Suppressor macrophage treated with lipopolysaccharide for 1 hour (primary cell): ENCODE measurements around the gene WDR38.
A peak's percentile ranks its signal among the peaks of the same experiment; 100 is the strongest.

ENCODE experiments used
- DNase-seq, 3 donors: peaks; one replicate each; pipeline ENCODE4 v3.0.0-alpha.2; 2020 to 2022

The WDR38 gene, protein sequence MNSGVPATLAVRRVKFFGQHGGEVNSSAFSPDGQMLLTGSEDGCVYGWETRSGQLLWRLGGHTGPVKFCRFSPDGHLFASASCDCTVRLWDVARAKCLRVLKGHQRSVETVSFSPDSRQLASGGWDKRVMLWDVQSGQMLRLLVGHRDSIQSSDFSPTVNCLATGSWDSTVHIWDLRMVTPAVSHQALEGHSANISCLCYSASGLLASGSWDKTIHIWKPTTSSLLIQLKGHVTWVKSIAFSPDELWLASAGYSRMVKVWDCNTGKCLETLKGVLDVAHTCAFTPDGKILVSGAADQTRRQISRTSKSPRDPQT

DNA sequence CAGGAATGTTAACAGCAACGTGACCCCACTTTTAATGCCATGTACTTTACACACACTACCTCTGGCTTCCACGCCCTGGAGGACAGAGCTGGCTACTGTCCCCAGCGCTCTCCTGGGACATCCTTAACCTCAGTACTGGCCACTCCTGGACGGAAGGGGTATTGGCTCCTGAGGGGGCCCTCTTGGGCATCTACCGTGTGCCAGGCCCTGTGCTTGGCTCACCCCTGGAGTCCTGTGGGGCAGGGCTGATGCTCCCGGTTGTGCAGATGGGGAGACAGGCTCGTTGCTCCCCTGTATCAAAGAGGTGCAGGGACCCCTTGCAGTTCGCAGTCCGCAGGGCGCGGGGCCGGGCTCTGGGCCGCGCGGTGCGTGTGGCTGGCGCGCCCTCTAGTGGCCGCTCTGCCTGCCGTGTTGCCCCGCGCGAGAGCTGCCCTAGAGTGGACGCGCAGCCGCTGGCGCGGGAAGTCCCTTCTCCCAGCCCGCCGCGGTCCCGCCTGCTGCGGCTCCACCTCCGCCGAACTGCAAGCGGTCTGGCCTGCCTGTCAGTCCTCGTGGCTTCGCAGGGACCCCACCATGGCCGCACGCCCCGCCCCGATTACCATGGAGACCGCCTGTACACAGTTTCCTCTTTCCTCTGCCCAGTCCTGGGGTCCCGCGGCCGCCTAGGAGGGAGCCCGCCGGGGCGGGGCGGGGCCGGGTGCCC lies at the start of gene WDR38:
Gene WDR38 (plus strand): TSS at position 632 of the 703 bp plus-strand sequence. CDS start 72 bp downstream, outside the sequence.
- DNase-seq, result peak; percentile 88 to 95 (median 89)

DNA sequence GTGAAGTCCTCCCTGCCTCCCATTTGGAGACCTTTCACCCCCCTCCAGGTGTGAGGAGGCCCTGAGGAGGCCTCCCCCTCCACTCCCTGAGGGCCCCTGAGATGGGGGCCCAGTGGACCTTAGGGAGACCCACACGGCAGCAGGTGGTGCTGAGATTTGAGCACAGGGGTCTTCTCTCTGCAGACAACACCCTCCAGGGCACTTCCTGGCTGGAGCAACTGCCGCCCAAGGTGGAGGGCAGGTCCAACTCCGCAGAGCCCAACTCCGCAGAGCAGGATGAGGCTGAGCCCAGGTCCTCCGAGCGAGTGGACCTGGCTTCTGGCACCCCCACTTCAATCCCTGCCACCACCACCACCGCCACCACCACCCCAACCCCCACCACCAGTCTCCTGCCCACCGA lies 49.3 kb upstream of the WDR38 start:
- DNase-seq, result no peak

DNA sequence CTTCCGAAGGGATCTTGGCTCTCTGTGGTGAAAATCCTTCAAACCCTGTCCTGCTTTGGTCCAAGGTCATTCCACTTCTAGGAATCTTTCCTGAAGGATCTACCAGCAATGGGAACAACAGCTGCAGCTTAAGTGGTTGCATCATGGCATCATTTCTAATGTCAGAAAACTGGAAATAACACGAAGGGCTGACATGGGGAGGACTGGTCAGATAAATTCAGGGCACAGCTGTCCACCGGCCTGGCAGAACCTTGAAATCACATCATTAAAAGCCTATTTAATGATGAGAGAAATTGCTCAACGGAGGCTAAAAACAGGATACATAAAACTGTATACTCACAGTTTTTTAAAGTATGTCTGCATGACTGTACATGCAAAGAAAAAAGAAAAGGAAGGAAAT lies 48.1 kb upstream of the WDR38 start:
- no peak for DNase-seq

DNA sequence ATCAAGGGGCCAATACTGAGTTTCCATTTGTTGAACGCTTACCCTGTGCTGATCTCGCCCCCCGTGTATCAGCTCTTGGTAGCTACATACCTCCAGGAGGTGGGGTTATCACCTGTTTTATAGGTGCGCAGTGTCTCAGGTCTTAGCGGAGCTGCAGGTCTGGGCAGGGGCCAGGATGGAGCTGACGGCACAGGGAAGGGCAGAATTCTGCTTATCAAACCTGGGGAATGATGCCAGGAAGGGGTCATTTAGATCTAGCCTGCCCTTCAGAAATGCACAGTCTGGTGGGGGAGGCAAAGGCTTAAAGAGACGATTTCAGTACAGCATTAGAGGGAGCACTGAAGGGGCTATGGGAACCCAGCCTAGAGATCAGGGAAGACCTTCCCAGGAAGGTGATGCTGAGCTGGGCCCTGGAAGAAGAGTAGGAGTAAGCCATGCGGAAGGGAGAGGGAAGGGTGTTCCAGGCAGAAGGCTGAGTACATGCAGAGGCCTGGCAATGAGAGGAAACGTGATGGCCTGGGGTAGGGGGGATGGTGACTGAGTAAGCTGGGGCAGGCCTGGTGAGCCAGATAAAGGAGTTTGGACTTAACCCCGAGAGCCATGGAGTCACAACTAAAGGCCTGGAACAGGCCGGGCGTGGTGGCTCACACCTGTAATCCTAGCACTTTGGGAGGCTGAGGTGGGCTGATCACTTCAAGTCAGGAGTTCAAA lies 44.9 kb upstream of the WDR38 start:
- DNase-seq, result no peak

DNA sequence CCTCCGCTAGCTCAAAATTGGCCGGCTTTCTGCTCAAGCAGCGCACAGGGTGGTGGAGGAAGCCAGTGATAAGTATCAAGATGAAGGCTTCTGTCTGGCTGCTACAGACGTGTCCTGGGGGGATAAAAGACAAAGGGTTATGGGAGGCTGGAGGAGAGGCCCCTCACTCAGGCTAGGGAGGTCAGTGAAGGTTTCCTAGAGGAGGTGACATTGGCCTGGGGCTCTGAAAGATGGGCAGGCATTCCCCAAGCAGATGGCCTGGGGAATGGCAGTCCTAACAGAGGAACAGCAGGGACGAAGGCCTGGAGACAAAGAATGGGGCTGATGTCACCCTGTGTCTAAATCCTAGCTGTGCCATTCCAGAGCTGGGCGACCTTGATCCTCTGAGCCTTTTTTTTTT lies 44.0 kb upstream of the WDR38 start:
- DNase-seq, result no peak

DNA sequence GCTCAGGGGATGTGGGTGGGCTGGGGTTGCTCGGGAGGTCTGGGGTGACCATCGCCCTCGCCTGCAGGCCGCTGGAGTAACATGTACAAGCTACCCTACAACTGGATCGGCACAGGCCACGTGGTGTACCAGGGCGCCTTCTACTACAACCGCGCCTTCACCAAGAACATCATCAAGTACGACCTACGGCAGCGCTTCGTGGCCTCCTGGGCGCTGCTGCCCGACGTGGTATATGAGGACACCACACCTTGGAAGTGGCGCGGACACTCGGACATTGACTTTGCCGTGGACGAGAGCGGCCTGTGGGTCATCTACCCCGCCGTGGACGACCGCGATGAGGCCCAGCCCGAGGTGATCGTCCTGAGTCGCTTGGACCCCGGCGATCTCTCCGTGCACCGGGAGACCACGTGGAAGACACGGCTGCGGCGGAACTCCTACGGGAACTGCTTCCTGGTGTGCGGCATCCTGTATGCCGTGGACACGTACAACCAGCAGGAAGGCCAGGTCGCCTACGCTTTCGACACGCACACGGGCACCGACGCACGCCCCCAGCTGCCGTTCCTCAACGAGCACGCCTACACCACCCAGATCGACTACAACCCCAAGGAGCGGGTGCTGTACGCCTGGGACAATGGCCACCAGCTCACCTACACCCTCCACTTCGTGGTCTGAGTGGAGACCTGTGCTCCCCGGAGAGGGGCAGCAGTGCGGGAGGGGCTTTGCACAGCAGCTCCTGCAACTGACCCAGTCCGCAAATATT lies 43.3 kb upstream of the WDR38 start:
- no peak for DNase-seq

DNA sequence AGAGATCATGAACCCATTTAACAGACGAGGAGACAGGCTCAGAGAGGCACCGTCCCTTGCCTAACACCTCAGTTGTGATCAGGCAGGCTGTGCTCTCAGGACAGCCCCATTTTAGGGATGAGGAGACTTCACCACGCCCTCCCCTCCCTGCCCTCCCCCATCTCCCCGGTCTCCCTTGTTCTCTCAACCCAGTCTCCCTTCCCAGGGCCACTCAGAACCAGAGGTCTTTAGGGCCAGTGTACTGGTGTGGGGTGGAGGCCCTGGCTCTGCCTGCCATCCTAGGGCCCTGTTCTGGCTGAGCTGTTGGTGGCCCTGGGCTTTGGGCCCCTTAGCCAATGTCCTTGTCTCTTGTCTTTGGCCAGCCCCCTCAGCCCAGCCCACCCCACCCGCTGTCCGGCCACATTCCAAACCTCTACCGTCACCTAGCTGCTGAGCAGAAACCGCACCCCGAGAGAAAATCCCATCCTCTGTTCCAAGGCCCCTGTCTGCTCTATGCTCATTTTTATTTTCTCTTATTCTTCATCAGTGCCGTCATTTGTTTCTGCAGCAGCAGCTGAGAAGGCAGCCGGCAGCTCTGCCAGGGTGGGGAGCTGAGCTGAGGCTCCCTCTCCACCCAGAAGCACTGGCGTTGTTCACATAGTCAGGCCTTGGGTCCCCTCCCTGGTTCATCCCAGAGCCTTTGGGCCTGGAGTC lies 42.5 kb upstream of the WDR38 start:
- DNase-seq, result no peak

DNA sequence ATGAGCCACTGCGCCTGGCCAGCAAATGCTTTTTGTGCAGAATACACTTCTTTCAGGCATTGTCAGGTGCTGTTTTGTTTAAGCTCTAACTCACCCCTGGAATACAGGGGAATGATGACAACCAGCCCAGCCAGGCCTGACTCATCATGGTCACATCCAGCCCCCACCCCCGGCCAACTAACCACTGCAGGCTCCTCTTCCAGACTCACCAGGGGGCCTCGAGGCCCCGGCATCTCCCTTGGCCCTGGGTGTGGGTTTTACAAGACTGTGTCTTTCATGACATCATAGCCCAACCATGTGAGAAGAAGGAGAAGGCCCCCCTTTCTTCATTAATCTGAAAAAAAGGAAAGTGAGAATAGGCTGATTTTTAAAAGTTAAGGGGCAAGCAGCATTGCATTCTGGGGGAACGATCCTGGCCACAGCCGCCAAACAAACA lies 40.8 kb upstream of the WDR38 start:
- peak; percentile 71 to 82 (median 73) for DNase-seq

DNA sequence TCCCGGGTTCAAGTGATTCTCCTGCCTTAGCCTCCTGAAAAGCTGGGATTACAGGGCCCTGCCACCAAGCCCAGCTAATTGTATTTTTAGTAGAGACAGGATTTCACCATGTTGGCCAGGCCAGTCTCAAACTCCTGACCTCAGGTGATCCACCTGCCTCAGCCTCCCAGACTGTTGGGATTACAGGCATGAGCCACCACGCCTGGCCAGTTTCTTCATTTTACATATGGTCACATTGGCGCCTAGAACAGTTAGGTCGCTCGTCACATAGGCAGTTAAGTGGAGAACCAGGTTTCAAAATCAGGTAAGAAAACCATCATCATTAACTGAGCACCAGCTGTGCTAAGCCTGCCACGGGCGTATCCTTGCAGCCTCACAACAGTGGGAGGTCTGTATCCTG lies 40.2 kb upstream of the WDR38 start:
- no peak for DNase-seq

DNA sequence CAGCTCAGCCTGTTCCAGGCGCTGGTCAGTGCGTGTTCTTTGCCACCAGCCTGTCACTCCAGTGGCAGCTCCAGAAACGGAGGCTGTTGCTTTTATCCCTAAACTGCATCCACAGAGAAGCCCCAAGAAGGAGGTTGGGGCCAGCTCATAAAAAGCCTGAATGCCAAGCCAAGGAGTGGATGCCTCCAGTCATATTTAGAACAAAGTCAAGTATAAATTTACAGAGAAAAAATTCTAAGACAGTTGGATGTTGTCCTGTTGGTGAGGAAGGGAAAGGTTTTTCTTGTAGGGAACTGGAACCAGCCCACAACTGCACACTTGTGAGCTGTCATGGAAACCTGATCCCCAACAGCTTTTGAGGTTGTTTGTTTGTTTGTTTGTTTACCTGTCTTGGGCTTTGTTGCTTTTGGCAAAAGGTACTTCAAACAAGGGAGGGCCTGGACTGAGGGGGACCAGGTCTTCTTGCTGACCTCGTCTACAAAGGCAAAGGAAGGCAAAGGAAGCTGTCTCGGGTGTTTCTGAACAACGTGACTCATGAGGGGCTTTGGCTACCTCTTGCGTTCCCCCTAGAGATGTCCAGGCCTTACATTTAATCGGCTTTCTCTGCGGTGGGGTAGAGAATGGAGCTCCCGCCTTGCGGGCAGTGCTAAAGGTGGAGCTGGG lies 39.6 kb upstream of the WDR38 start:
- no peak for DNase-seq

DNA sequence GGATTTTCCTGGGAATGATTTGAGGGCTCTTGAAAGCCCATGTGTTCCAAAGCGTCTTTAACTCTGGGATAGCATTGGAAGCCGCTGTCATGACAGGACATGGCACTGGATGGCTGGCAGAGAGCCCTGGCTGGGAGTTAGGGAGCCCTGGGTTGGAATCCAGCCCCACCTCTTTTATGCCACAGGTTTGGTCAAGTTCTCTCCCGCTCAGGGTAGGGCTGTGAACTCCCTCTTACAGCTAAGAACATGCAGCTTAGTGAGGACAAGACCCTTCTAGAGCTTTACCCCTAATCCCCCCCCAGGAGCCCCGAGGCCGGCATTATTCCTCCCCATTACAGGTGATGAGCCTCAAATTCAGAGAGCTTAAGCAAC lies 39.1 kb upstream of the WDR38 start:
- DNase-seq, result no peak

DNA sequence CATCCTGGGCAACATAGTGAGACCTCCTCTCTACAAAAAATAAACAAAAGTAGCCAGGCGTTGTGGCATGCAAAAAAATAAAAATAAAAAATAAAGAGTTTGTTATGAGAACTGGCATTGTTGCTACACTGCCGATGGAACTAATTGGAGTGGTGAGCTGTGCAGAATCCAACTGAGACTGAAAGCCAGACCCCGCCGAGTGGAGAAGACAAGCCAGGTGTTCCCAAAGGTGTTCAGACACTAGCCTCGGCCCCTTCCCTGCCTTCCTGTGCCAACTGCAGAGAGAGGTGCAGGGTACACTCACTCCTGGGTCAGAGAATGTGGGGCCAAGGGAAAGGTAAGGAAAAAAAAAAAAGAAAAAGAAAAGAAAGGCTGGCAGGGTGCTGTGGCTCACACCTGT lies 37.7 kb upstream of the WDR38 start:
- no peak for DNase-seq

DNA sequence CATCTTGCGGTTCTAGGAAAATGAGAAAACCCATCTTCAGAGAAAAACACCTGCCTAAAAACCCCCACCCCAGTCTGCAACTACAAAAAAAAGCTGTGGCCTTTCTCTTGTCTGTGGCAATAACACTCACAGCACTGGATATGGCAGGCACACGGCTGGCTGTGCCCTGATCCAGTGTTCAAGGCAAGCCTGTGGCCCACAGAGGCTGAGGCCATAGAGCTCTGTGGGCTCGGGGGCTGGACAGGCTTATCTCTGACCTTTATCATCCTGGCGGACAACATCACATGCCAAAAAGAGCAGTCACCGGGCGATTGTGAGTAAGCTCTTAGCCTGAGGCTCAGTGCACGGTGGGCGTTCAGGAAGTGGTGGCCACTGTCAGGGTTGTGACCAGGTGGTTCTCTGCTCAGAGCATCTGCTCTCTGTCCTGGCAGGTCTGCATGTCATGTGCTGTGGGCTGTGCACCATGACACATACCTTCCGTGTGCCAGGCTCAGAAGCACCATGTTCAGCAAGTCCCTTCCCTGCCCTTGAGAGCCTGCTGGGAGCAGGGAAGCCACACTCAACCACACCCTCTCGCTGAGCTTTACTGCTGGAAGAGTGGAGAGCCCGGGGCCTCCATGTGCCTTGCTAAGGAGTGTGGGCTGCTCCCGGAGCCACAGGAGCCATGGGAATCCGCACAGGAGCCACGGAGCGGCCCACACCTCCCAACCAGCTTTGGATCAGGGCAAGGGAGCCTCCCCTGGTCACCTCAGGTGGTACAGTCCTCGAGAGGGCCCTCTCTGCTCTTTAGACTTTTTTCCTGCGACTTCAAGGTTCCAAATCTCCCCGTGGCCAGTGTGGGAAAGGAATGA lies 34.6 kb upstream of the WDR38 start:
- DNase-seq, result peak; percentile 16 to 25 (median 21)

DNA sequence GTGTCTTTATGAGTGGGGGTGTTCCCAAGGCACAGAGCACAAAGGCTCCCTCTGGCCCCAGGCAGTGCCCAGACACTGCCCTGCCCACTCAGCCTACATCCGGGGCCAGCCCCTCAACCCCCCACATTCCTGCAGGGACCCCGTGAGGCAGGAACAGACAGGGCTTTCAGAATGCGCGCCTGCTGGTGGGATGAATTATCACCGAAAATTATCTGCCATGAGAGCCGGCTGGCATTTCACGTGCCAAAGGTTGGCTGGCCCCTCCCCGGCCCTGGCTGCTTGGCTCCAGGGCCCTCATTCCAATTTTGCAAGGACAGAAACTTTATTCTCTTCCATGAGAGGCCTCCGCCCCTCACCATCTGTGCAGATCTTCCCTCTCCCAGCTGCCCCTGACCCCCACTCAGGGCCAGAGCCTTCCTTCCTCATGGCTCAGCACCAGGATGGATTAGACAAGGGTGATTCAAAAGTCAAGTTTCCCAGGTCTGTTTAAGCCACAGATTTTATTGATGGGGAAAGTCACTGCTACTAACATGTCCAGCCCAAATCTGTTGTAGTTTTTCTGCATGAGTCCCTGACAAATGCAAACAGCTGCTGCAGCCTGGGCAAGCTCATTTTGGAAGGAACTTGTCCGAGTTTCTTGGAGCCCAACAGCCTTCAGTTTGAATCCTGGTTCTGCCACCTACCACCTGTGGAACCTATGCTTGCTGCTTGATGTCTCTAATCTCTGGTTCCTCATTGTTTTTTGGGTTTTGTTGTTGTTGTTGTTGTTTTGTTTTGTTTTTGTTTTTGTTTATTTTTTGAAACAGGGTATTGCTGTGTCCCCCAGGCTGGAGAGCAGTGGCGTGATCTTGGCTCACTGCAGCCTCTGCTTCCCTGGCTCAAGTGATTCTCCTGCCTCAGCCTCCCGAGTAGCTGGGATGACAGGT lies 32.3 kb upstream of the WDR38 start:
- DNase-seq, result no peak

DNA sequence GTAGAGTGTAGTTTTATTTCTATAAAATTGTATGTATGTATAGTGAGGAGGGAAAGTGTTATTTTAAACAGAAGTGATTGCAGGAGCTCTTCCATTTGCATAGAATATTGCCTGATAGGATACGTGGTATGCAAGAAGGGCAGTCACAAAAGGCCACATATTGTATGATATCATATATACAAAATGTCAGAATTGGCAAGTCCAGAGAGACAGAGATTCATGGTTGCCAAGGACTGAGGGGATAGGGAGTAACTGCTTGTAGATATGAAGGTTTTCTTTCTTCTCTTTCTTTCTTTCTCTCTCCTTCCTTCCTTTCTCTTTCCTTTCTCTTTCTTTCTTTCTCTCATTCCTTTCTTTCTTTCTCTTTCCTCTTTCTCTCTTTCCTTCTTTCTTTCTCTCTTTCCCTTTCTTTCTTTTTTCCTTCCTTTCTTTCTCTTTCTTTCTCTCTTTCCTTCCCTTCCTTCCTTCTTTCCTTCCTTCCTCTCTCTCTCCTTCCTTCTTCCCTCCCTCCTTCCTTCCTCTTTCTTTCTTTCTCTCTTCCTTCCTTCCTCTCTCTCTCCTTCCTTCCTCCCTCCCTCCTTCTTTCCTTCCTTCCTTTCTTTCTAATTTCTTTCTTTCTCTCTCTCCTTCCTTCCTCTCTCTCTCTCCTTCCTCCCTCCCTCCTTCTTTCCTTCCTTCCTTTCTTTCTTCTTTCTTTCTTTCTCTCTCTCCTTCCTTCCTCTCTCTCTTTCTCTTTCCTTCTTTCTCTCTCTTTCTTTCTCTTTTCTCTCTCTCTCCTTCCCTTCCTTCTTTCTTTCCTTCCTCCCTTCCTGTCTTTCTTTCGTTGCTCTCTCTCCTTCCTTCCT lies 24.5 kb upstream of the WDR38 start:
- DNase-seq, result no peak

DNA sequence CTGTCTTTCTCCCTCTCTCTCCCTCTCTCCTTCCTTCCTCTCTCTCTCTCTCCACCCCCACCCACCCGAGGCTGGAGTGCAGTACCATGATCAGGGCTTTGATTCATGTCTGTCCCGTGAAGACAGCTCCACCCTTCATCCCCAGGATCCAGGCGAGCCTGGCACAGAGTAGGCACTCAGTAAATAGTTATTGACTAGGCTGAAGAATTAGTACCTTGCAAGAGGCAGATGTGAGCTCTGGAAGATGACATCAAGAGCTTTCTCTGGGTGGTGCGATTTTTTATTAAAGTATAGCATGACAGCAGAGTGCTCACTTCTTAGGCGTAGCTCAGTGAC lies 24.0 kb upstream of the WDR38 start:
- DNase-seq, result no peak

DNA sequence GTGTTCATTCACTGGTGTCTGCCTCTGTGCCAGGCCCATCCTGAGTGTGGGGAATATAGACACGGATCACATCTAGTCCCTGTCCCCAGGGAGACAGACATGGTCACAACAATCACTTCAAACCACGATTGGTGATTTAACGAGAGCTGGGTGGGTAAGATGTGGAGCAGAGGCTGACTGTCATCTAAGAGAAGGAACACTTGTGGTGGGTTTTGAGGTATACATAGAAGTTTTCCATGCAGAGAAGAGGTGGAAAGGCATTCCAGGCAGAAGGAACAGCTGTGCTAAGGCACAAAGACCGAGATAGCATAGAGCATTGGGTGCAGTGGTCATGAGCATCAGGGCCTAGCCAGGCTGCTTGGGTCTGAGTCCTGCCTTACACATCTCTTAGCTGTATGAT lies 22.7 kb upstream of the WDR38 start:
- DNase-seq, result no peak

DNA sequence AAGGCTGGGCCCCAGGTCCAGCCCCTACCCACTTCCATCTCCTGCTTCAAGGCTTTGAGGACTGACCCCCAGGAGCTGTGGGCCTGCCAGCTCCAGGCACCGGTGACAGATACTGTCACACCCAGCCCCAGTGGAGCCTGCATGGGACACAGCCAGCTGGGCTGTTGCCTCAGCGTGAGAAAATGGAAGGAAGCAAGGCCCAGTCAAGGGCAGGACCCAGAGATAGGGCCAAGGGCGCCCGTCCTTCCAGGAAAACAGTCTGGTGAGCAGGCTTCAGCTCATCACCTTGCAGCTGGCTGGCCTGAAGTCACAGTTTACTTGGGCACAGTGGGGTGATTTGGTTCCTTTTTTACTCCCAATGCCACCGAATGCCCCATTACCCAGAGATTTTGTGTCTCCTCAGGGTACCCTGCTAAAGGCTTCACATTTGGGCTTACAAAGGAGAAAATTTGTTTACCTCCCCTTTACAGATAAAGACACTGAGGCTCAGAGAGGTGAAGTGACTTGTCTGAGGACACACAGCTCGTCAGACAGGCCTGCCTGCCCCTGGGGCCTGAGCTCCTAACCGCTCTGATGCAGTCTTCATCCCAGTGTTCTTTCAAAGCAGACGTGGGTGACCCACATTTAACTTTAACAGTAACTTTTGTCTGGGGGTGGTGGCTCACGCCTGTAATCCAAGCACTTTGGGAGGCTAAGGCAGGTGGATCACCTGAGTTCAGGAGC lies 21.5 kb upstream of the WDR38 start:
- no peak for DNase-seq
